ENCODE measurements around the gene KLHL42.
"Not testable (repeated sequence)": the region's sequence is repeated elsewhere in the genome, so short reads cannot be mapped to it uniquely, and the experiment has no call there.

The KLHL42 gene

DNA sequence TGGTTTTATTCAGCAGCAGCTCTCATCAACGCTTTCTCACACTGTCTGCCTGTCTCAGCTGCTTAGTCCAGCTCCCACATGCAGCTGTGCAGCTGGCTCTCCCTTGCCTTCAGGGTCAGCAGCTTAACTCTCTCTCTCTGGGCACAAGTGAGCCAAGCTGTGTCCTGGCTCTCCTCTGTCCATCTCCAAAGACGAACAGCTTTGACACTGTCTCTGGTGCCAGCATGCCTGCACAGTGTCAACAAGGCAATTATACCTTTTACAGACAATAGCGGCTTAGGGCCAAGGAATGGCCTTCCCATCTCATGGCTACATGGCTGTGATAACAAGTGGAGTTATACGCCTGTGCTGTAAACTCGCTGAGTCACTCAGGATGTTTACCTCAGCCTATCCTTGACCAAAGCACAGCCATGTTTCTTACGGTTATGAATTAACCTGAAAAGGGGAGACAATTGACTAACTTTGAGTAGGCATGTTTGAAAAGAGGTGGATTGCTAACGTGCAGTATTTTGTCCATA lies 38.4 kb downstream of the KLHL42 start:
- DNase-seq: no peak

DNA sequence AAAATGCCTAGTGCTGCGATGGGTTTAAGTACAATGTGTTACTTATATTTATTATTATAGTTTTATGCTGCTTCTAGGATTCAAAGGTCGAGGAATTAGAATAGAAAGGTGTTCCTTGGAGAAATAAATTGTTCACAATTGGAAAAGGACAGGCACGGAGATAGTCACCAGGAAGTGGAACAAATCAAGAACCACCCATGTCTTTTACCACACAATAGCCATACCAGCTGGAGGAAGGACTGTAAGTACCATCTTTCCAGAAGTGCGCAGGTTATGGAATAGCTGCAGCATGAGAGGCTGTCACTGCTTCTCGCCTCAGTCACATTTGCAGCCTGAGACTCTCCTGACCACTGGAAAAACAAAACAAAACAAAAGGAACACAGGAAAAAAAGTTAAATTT lies 40.5 kb downstream of the KLHL42 start:
- no peak for DNase-seq

DNA sequence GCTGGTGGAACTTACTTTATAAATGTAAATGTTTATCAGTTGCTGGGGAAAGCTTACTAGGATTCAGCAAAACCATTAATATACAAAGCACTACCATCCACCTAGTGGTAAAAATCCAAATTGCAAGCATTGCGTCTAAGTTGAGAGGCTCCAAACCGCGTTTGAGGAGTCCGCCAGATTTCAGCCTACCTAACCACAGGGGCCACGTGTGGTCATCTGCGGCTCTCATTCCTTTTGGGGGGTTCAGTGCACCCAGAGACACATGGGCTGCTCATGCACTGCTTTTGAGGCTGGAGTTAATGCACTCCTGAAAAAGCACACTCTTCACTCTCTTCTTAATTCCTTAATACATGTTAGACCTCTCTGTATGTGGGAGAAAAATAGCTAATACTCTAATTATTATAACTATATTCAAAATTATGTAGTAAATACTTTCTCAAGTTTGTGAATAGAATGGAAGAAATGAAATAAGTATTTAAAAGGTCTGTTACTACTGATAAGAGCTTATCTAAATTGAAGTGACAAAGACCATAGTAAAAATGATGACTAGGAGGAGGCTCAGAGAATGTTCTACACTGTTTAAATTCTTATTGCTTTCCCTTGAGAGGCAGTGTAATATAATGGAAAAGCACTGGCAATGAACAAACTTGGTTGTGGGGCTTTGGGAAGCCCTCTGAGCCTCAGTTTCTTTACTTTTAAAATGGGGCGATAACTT lies 41.4 kb downstream of the KLHL42 start:
- peak; percentile 39 for DNase-seq

DNA sequence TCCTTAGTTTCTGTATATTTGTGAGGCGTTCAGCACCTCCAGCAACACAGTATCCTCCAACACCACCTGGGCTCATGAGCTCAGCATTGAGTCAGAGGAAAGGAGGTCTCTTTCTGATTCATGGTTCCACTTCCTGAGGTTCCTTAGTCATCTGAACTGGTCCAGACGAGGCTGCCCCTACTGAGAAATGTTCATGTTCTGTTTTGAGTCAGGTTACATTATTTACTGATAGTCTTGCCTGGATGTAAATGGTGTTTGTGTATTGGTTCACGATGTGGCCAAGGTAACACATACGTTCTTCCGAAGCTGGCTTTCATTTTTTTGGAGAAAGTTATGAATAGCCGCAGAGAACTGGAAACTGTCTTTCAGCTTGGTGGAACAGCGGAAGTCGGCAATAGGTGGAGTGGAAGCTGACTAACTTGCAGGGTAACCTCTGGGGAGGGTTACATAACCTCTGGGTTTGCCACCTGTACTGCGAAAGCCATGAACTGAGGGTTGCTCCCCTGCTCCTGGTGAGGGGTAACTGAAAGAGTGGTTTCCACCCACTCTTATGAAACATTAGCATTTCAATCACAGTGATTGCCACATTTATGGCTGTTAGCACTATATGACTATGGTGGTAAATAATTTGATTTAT lies 42.2 kb downstream of the KLHL42 start:
- peak; percentile 74 for DNase-seq

DNA sequence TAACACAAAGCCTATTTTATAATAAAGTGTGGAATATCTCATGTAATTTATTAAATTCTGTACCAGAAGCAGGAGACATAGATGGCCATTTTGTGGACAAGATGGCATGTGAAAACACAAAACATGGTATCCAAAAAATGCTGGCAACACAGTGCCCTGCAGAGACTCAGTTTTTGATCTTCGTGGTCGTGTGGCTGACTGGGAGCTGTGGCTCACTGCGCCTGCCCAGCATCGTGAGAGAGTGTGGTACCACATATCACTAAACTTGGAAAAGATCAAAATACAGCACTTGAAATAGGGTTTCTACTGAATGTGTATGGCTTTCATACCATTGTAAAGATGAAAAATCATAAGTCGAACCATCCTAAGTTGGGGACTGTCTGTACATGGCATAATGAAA lies 43.0 kb downstream of the KLHL42 start:
- no peak for DNase-seq

DNA sequence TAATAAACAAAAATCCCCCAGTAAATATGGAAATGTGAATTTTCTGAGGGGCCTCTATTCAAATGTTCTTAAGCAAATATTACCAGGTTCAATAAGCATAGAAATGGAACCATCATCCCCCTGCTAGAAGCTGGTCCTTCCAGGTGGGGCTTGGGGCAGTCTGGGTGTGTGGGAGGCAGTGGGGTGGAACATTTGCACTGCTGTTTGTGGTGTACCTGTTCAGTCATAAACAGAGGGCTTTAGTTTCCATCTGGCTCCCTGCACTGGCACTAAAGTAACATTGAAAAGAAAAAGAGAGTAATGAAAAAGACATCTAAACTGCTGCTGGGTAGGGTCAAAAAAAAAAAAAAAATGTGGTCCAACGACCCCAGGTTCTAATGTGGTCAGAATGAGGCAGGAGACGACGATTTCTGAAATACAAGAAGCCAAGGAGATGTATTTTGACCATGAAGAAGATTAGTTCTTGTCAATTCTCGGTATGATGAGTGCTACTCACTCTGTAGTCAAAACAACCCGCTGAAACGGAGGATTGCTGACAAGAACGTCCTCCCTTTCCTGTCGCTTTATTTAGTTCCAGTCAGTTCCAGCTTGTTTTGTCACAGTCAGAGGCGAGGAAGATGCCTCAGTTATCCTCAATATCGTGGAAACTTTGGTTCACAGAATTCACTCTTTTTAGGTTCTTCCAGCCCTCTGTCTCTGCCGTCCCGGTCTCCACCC lies 44.3 kb downstream of the KLHL42 start:
- DNase-seq: peak; percentile 35

DNA sequence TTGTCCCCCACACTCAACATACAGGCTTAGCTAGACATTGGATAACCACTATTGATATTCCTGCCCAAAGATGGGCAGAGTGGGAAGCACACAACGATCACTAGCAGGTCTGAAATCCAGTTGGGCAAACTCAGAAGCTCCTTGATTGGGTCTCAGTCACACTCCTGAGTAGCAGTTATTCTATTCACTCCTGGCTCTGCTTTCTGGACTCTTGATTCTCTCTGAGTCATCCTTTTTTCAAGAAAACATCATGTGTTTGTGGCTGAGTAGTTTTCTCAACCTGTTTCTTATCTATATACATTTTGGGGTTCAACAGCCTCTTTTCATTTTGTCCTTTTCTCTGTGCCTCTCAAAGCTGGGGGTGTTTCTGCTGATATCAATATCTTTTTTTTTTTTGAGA lies 46.0 kb downstream of the KLHL42 start:
- DNase-seq: no peak

DNA sequence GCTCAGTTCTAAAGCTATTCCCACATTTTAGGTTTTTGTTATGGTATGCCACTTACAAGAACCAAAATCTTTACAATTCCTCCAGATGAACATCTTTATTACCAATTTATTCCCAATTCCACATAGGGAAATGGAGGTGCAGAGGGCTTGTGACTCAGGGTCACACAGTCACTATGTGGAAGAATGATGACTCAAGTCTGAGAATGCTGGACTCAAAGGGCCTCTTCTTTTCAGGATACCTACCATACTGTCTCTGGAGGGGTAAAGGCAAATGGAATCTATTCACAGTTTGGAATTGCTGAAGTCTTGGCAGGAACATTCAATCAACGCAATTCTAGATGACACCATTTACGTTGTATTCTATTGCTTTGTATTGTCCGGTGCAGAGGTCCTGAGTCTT lies 48.2 kb downstream of the KLHL42 start:
- no peak for DNase-seq

DNA sequence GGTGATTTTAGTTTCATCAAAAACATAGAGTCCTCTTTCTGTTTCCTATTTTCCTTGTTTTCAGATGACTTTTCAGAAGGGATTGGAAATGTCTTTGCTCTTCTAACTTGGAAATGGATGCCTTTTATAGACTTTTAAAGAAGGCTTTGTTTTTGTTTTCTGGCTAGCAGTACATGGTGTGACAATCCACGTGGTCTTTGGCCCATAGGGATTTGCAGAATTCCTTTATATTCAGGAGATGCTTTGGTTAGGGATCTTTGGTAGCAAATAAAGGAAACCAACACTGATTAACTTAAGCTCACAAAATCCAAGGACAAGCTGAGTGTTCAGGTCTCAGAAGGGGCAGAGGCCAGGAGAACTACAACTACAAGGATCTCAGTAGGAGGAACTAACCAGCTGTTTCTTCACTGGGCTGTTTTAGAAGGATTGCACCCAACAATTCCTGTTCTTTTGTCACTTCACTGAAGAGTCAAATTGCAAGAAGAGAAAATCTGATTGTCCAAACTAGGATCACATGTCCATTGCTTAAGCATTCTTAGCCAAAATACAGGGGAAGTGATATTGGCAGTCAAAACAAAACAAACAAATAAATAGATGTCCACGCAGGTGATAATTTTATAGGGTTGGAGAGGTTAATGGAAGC lies 58.6 kb downstream of the KLHL42 start:
- DNase-seq: no peak

DNA sequence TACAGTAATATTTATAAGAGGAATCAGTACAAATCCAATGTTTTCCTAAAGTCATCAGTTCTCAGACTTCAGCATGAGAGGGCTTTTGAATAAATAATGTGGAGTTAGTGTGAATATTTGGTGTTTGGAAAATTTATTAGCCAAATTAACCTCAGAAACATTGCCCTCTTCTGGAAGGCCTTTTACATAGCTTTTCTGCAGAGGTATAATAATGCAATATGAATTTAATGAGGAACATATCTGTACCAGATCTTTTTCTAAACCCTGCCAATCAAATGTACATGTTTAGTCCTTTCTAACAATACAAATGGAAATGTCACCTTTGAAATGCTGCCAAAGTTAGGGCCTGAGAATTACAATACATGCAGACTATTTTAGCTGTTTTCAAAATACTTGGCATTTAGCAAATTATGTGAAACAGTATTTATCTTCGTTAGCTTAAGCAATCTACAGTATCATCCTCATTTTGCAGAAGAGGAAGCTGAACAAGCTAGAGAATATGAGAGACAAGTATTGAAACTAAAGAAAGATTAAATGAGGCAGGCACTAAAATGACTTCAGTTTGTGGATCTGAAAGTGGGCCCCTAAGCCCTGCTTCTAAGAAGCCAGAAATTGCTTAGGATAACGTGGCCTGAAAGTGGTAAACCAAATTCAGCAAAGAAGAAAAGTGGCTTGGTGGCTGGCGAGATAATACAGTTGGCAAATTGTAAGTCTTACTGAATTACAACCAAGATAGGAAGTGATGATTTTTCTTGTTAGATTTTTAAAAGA lies 60.4 kb downstream of the KLHL42 start:
- DNase-seq: no peak

DNA sequence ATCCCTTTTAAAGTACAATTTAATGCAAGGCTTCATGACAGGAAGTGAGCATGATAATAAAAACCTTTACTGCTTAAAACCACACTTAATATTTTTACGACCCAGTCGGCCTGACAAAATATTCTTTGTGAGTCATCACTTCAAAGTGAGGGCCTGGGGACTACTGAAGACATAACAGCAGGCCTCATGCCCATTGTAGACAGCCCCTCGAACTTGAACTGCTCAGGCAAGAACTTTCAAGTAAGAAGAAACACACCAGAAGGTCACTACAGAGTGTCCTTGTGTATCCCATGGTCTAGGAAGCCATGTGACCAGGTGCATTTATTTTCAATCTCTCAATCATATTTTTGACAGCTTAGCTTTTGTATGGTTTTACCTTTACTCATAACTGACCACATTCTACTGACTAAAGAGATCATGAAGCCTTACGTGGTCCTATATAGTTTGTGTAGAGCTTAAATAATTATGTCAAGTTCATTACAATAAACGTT lies 61.4 kb downstream of the KLHL42 start:
- DNase-seq: no peak

DNA sequence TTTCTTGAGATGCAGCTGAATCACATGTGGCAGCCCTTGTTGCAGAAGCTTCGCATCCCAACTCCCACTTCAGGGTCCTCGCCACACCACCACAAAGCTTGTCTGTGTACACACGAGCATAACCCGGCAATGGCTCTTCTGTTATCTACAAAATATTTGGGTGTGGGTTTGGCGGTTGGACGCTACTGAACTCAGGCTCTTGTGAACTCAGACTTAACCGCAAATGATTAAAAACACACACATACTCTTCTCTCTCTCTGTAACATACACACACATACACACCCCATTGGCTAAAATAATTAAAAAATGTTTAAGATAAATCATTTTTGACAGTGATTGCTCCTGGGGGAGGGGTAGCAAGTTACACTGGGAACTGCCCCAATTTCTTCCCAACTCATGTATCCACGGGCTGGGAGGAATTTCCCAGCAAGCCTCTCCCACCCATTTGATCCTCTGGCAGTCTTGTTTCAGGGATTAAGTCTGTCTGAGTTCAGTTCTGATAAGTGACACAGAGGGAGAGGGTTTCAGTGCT lies 63.7 kb downstream of the KLHL42 start:
- DNase-seq: no peak

DNA sequence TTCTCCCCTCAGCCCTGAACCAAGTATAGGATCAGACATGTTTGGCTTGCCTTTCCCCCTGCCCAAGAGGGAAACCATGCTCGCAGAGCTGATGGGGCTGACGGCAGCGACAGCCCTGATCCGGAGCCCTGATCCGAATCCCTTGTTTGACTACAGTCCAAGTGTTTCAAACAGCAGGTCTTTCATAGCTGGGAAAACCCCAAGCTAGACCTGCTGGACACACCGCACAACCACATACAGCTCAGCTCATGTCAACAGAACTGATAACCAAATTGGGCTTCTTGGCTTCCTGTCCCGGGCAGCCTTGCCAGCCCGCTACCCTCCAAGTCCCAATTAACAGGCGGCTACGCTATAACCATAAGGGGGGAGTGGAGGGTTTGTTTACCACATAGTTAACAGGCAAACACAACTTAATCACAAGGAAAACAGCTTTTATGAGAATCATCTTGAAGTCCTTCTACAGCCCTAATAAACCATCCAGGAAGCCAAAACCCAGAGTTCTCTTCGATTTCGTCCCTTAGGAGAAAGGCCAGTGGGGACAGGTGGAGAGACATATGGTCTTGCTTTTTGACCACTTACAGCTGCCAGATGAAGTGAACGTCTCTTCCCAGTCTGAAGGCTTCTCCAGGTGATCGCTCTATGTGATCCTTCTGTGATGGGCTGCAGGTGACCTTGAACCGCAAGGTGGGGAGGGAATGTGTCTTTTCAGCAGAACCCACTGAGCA lies 64.5 kb downstream of the KLHL42 start:
- DNase-seq: no peak

DNA sequence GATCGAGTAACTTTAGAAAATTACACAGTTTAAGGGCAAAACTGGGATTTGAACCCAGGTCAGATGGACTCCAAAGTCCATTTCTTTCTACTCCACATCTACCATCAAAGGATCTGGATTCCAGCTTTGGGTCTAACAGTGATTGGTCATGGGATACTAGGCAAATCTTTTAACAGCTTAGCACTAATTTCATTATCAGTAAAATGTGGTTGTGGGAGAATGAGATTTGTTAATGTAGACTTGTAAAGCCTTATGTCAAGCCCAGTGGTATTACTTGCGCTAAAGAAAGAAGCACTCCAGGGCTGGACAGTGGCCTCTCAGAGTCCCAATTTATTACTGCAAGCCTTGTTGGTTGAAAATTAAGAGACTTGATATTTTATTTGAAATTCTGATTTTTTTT lies 65.2 kb downstream of the KLHL42 start:
- DNase-seq: no peak

DNA sequence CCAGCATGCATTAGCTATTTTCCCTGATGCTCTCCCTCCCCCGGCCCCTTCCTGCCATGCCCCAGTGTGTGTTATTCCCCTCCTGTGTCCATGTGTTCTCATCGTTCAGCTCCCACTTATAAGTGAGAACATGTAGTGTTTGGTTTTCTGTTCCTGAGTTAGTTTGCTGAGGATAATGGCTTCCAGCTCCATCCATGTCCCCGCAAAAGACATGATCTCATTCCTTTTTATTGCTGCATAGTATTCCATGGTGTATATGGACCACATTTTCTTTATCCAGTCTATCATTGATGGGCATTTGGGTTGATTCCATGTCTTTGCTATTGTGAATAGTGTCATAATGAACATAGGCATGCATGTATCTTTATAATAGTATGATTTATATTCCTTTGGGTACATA lies 65.7 kb downstream of the KLHL42 start:
- not testable (repeated sequence) for DNase-seq

DNA sequence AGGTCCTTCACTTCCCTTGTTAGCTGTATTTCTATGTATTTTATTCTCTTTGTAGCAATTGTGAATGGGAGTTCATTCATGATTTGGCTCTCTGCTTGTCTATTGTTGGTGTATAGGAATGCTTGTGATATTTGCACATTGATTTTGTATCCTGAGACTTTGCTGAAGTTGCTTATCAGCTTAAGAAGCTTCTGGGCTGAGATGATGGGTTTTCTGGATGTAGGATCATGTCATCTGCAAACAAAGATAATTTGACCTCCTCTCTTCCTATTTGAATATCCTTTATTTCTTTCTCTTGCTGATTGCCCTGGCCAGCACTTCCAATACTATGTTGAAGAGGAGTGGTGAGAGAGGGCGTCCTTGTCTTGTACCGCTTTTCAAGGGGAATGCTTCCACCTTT lies 67.3 kb downstream of the KLHL42 start:
- DNase-seq: not testable (repeated sequence)

DNA sequence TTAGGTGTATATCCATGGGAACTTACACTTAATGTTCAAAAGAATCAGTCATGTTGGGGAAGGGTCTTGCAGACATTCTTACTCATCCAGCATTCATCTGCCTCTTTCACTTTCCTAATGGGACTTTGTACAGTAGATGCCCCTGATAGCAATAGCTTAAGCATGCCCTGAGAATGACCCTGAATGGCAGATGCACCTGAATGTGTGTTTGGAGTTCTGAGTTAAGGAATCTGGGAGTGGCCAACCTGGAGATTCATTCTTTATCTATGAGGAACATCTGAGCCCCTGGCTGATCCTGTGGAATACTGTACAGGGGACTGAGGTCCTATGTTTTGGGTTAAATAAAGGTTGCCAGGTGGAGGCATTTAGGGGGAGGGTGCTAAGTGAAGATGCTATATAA lies 71.3 kb downstream of the KLHL42 start:
- DNase-seq: no peak

DNA sequence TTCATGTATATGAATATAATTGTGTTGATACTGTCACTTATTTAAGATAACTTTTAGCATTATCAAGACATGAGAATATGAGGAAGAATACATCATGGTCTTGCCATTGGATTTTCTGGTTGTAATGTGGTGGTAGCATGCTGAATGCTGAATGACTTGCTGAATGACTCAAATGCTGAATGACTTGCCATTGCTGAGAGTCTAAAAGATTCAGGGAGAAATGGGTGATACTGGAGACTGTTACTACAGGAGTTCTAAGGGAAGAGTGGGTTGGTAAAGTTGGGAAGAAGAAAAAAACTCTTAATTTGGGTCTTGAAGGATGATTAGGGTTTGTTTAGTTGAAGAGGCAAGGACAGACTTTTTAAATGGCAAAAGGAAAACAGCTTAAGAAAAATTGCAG lies 72.1 kb downstream of the KLHL42 start:
- DNase-seq: no peak

All from stimulated activated CD8-positive, alpha-beta memory T cell treated with anti-CD3 and anti-CD28 coated beads, Interleukin-4, amount 100 ng/mL, for 48 hours (primary cell).